CD14-positive monocyte (primary cell): ENCODE data around the gene TENT4A. TPM values are rescaled to one million over a fixed set of nuclear protein-coding genes. Genes with fewer than 3 reads are reported as not detected.

Source experiments
- DNase-seq, 3 donors: peaks; one replicate each; pipeline ENCODE4 v3.0.0-alpha.2; 2011 to 2022
- H2AFZ ChIP-seq: 2 replicates; pipeline ENCODE4 v1.6.0; 2012; ENCODE audit warnings: mild to moderate bottlenecking, low read depth, low read length, inconsistent platforms; ENCODE audit not compliant: insufficient read depth, poor library complexity, severe bottlenecking
- H3K27ac ChIP-seq, 2 donors: 1 replicate in 1 of 2; 2 replicates in 1 of 2; pipeline ENCODE4 v1.5.1; 2012 to 2013; ENCODE audit warnings: low read length in 2 of 2, control low read depth in 1 of 2, inconsistent platforms in 1 of 2, low read depth in 1 of 2, mild to moderate bottlenecking in 1 of 2
- H3K27me3 ChIP-seq, 2 donors: one replicate each; pipeline versions ENCODE4 v1.6.0 to v1.6.1; 2011 to 2013; ENCODE audit warnings: low read length in 2 of 2; ENCODE audit not compliant: control insufficient read depth in 2 of 2, insufficient read depth in 2 of 2
- H3K36me3 ChIP-seq, 2 donors: replicated peaks in 1 of 2; 1 replicate in 1 of 2; 2 replicates in 1 of 2; pipeline versions ENCODE4 v1.5.1 to v1.6.1; 2012 to 2013; ENCODE audit warnings: low read length in 2 of 2, control low read depth in 1 of 2, inconsistent platforms in 1 of 2, mild to moderate bottlenecking in 1 of 2; ENCODE audit not compliant: insufficient read depth in 2 of 2, control insufficient read depth in 1 of 2
- H3K4me1 ChIP-seq, 2 donors: 1 replicate in 1 of 2; 2 replicates in 1 of 2; pipeline versions ENCODE4 v1.5.1 to v1.6.1; 2012 to 2013; ENCODE audit warnings: low read length in 2 of 2, control low read depth in 1 of 2, inconsistent platforms in 1 of 2, mild to moderate bottlenecking in 1 of 2, moderate library complexity in 1 of 2; ENCODE audit not compliant: insufficient read depth in 2 of 2, control insufficient read depth in 1 of 2
- H3K4me2 ChIP-seq: replicated peaks from 2 replicates; pipeline ENCODE3; 2012; ENCODE audit warnings: low read length, moderate library complexity, mild to moderate bottlenecking; ENCODE audit not compliant: poor library complexity, severe bottlenecking; ENCODE audit errors: extremely low read depth
- H3K4me3 ChIP-seq, 3 experiments: fragments of 200-600 bp in 1 of 3; sonication (generic) in 1 of 3; replicated peaks in 1 of 3; 1 replicate in 2 of 3; 2 replicates in 1 of 3; pipeline ENCODE4 v1.5.1; 2011 to 2013; ENCODE audit warnings: low read length in 3 of 3, mild to moderate bottlenecking in 3 of 3, control low read depth in 2 of 3, low read depth in 2 of 3, inconsistent platforms in 1 of 3, moderate library complexity in 1 of 3
- H3K79me2 ChIP-seq: 2 replicates; pipeline ENCODE4 v1.6.0; 2012; ENCODE audit warnings: mild to moderate bottlenecking, control low read depth, inconsistent platforms, low read length, moderate library complexity; ENCODE audit not compliant: insufficient read depth
- H3K9ac ChIP-seq: 2 replicates; pipeline ENCODE4 v1.6.0; 2017; ENCODE audit warnings: low read length, mild to moderate bottlenecking; ENCODE audit not compliant: insufficient read depth, poor library complexity, severe bottlenecking
- H3K9me3 ChIP-seq, 2 donors: replicated peaks in 1 of 2; 1 replicate in 1 of 2; 2 replicates in 1 of 2; pipeline versions ENCODE4 v1.5.1 to v1.6.1; 2012 to 2013; ENCODE audit warnings: low read length in 2 of 2, control low read depth in 1 of 2; ENCODE audit not compliant: control insufficient read depth in 1 of 2, insufficient read depth in 1 of 2
- H4K20me1 ChIP-seq: 2 replicates; pipeline ENCODE4 v1.6.0; 2012; ENCODE audit warnings: mild to moderate bottlenecking, low read length, control low read depth, moderate library complexity; ENCODE audit not compliant: insufficient read depth
- H3K27ac Mint-ChIP-seq, 7 donors: one replicate each; pipeline ENCODE4 v1.8.0; 2020; ENCODE audit warnings: mild to moderate bottlenecking in 7 of 7, mixed read lengths in 7 of 7, moderate library complexity in 6 of 7, inconsistent platforms in 2 of 7
- H3K27me3 Mint-ChIP-seq, 3 donors: one replicate each; pipeline ENCODE4 v1.8.0; 2021 to 2022; ENCODE audit warnings: low read depth in 3 of 3, mild to moderate bottlenecking in 3 of 3, mixed read lengths in 3 of 3, moderate library complexity in 3 of 3, inconsistent platforms in 1 of 3
- H3K36me3 Mint-ChIP-seq, 2 donors: one replicate each; pipeline ENCODE4 v1.8.0; 2020; ENCODE audit warnings: mixed read lengths in 2 of 2, inconsistent platforms in 1 of 2, mild to moderate bottlenecking in 1 of 2
- H3K4me1 Mint-ChIP-seq: one replicate; pipeline ENCODE4 v1.8.0; 2020; ENCODE audit warnings: mild to moderate bottlenecking, mixed read lengths
- H3K4me3 Mint-ChIP-seq, 2 donors: one replicate each; pipeline ENCODE4 v1.8.0; 2020; ENCODE audit warnings: mild to moderate bottlenecking in 2 of 2, mixed read lengths in 2 of 2, moderate library complexity in 1 of 2
- H3K9me3 Mint-ChIP-seq, 7 donors: one replicate each; pipeline ENCODE4 v1.8.0; 2020 to 2022; ENCODE audit warnings: mixed read lengths in 7 of 7, mild to moderate bottlenecking in 6 of 7, moderate library complexity in 6 of 7, inconsistent platforms in 2 of 7
- CTCF ChIP-seq: fragments of 200-600 bp; IDR thresholded peaks from one replicate; pipeline ENCODE4 v1.8.0; 2022; ENCODE audit warnings: antibody characterized with exemption, mild to moderate bottlenecking
- WGBS: methylation state at CpG from one replicate; pipeline ENCODE4 v1.1.5; 2013; ENCODE audit warnings: missing lambda C conversion rate; ENCODE audit not compliant: insufficient coverage; 5-methylcytosine and 5-hydroxymethylcytosine counted together
- intact Hi-C, 2 donors: fragments of 100-400 bp; cut with micrococcal nuclease; formaldehyde crosslinking; loops; one replicate each; pipeline versions ENCODE4 v1.15.0 to v1.15.1; 2023
- polyA plus RNA-seq, 3 donors: library from polyadenylated mRNA; depleted of rRNA in 1 of 3; unstranded in 2 of 3; stranded (reverse) in 1 of 3; fragments of 300-500 nt in 2 of 3; fragments of >200 nt in 1 of 3; fragmentation: Illumina TruSeq in 2 of 3; gene quantifications; 1 replicate in 2 of 3; 2 replicates in 1 of 3; pipeline ENCODE4 v1.2.3, GENCODE V29; 2012 to 2021

Gene TENT4A
- polyA plus RNA-seq, 3 donors = 0.17 to 15.6 (median 0.44) TPM

GRCh38 chr5:6740586-6741150 is 27.4 kb downstream of the TENT4A start:
- Histone ChIP-seq H3K27me3 (no peaks in the 10 kb centered on the region), H3K4me1 (peaks cover 0 to 7% of the 10 kb centered on the region in 2 donors), H3K9ac (no peak overlapping the region), H3K4me3 (no peak overlapping the region), H3K79me2 (peaks cover 34% of the 10 kb centered on the region), H3K36me3 (peaks cover 64 to 86% of the 10 kb centered on the region in 2 donors), H3K9me3 (no peaks in the 10 kb centered on the region), H4K20me1 (peaks cover 28% of the 10 kb centered on the region), H3K27ac (peak overlapping the region in 1 of 2 donors; percentile 2), H3K4me2 (no peak overlapping the region), H2AFZ (no peak overlapping the region)
- no peak for TF ChIP-seq CTCF
- 93% methylated on average over 9 of the region's 12 CpGs for WGBS
- no peak for DNase-seq
- Mint-ChIP-seq H3K4me1 (peaks cover 16% of the 10 kb centered on the region), H3K27me3 (peaks cover 0 to 2% (median 0%) of the 10 kb centered on the region in 3 donors), H3K4me3 (no peak overlapping the region), H3K27ac (peak overlapping the region in 3 of 7 donors; percentile 13 to 74 (median 74)), H3K36me3 (peaks cover 66 to 81% of the 10 kb centered on the region in 2 donors), H3K9me3 (no peaks in the 10 kb centered on the region)
- intact Hi-C loops = loop anchor here (10.0 kb wide), 4 partner anchors 106 to 1596 kb away; partner anchors contain the start of genes NSUN2 (in 2 of the 2), SRD5A1 (in 2 of the 2), ADAMTS16 (in 1 of the 2) and MED10 (in 1 of the 2)

GRCh38 chr5:6742081-6742758 is 29.0 kb downstream of the TENT4A start:
- peaks cover 0 to 2% (median 0%) of the 10 kb centered on the region in 3 donors for H3K27me3 Mint-ChIP-seq

More at GRCh38 chr5:6742081-6742758, 29.0 kb downstream of the TENT4A start:
- intact Hi-C loops = loop anchor here (10.0 kb wide), 4 partner anchors 107 to 1597 kb away; partner anchors contain the start of genes NSUN2 (in 2 of the 2), SRD5A1 (in 2 of the 2), ADAMTS16 (in 1 of the 2) and MED10 (in 1 of the 2)
- Mint-ChIP-seq H3K9me3 (no peaks in the 10 kb centered on the region), H3K27ac (peak overlapping the region in 2 of 7 donors; percentile 21 to 53), H3K36me3 (peaks cover 77 to 93% of the 10 kb centered on the region in 2 donors), H3K4me3 (no peak overlapping the region), H3K4me1 (peaks cover 3% of the 10 kb centered on the region)
- TF ChIP-seq CTCF = no peak
- peaks cover 0 to under 1% of the 10 kb centered on the region in 2 donors for H3K4me1 ChIP-seq
- peaks cover 24% of the 10 kb centered on the region for H4K20me1 ChIP-seq
- WGBS = 95% methylated on average over 10 of the region's 13 CpGs
- H3K4me3 ChIP-seq = no peak overlapping the region
- no peak overlapping the region for H3K4me2 ChIP-seq
- H3K79me2 ChIP-seq = peaks cover 31% of the 10 kb centered on the region
- peaks cover 75 to 96% of the 10 kb centered on the region in 2 donors for H3K36me3 ChIP-seq
- H2AFZ ChIP-seq = no peak overlapping the region
- H3K27me3 ChIP-seq = no peaks in the 10 kb centered on the region
- no peak for DNase-seq
- H3K9ac ChIP-seq = no peak overlapping the region
- no peak overlapping the region for H3K27ac ChIP-seq
- no peaks in the 10 kb centered on the region for H3K9me3 ChIP-seq
